PC-9 (cell line): ENCODE results near the gene LRRTM3. TPM values are rescaled to one million over a fixed set of nuclear protein-coding genes. Genes with fewer than 3 reads are reported as not detected.

Source experiments
- BruUV-seq: library from RNA; stranded (reverse); fragments of 400-500 nt; replicated peaks from 2 replicates; lab custom pipeline; 2021; lab: Mats Ljungman, UMichigan
- CTCF ChIA-PET: fragments of 300-600 bp; sonication (Branson Sonifier 250); formaldehyde crosslinking; loops from one replicate; lab custom pipeline; 2022; ENCODE audit warnings: antibody characterized with exemption; lab: Charles Lee
- POLR2A ChIA-PET: fragments of 300-600 bp; sonication (Branson Sonifier 250); formaldehyde crosslinking; loops from one replicate; lab custom pipeline; 2022; ENCODE audit warnings: antibody characterized with exemption; ENCODE audit not compliant: unreplicated experiment; lab: Charles Lee
- DNase-seq, 2 experiments: peaks; one replicate each; pipeline versions ENCODE4 v3.0.0 to v3.0.0-alpha.2; 2015 to 2022; ENCODE audit warnings: mixed read lengths in 1 of 2
- H2AFZ ChIP-seq: fragments of 200-600 bp; sonication (generic); 2 replicates; pipeline ENCODE4 v1.8.1; 2017; ENCODE audit warnings: antibody characterized with exemption
- H3F3A ChIP-seq: fragments of 200-600 bp; sonication (generic); 2 replicates; pipeline ENCODE4 v1.8.1; 2017; ENCODE audit warnings: antibody characterized with exemption, mild to moderate bottlenecking, low read depth; ENCODE audit not compliant: insufficient read depth
- H3K27ac ChIP-seq: fragments of 200-600 bp; sonication (generic); 2 replicates; pipeline ENCODE4 v1.6.1; 2016; ENCODE audit warnings: mixed run types
- H3K27me3 ChIP-seq: fragments of 200-600 bp; sonication (generic); 2 replicates; pipeline ENCODE4 v1.6.1; 2016; ENCODE audit warnings: low read depth, mixed run types; ENCODE audit not compliant: insufficient read depth
- H3K36me3 ChIP-seq: fragments of 200-600 bp; sonication (generic); 2 replicates; pipeline ENCODE4 v1.6.1; 2016; ENCODE audit warnings: low read depth, mixed run types
- H3K4me1 ChIP-seq: fragments of 200-600 bp; sonication (generic); replicated peaks from 2 replicates; pipeline ENCODE4 v1.6.1; 2016; ENCODE audit warnings: mixed run types; ENCODE audit not compliant: insufficient read depth
- H3K4me2 ChIP-seq: fragments of 200-600 bp; sonication (generic); 2 replicates; pipeline ENCODE4 v1.6.1; 2017; ENCODE audit warnings: mixed run types
- H3K4me3 ChIP-seq: fragments of 200-600 bp; sonication (generic); 2 replicates; pipeline ENCODE4 v1.6.1; 2016; ENCODE audit warnings: mixed run types
- H3K79me2 ChIP-seq: fragments of 200-600 bp; sonication (generic); 2 replicates; pipeline ENCODE4 v1.6.1; 2017; ENCODE audit warnings: low read depth, mixed run types
- H3K9me2 ChIP-seq: fragments of 200-600 bp; sonication (generic); 2 replicates; pipeline ENCODE4 v1.8.1; 2017; ENCODE audit warnings: mild to moderate bottlenecking; ENCODE audit not compliant: insufficient read depth
- H3K9me3 ChIP-seq: fragments of 200-600 bp; sonication (generic); 2 replicates; pipeline ENCODE4 v1.8.1; 2016; ENCODE audit warnings: low read depth; ENCODE audit not compliant: insufficient read depth
- H4K20me1 ChIP-seq: fragments of 200-600 bp; sonication (generic); 2 replicates; pipeline ENCODE4 v1.8.1; 2017; ENCODE audit not compliant: insufficient read depth
- EZH2 ChIP-seq: fragments of 200-600 bp; sonication (generic); IDR thresholded peaks from 2 replicates; pipeline ENCODE4 v1.8.0; 2017; ENCODE audit warnings: antibody characterized with exemption, low read depth
- intact Hi-C: fragments of 100-400 bp; cut with micrococcal nuclease; formaldehyde crosslinking; loops from one replicate; pipeline ENCODE4 v1.10.0; 2022; ENCODE audit not compliant: unreplicated experiment
- total RNA-seq: library from RNA; stranded (reverse); gene quantifications from 2 replicates; pipeline ENCODE4 v1.2.3, GENCODE V29; 2021
- TF ChIP-seq, protein P1 (sequence below): fragments of 200-600 bp; sonication (generic); conservative IDR thresholded peaks from 2 replicates; pipeline ENCODE4 v1.6.1; 2017; ENCODE audit warnings: mixed run types, antibody characterized with exemption, mild to moderate bottlenecking, moderate library complexity

The LRRTM3 gene
- total RNA-seq, 1 experiment from 2014 or later = not detected

DNA sequence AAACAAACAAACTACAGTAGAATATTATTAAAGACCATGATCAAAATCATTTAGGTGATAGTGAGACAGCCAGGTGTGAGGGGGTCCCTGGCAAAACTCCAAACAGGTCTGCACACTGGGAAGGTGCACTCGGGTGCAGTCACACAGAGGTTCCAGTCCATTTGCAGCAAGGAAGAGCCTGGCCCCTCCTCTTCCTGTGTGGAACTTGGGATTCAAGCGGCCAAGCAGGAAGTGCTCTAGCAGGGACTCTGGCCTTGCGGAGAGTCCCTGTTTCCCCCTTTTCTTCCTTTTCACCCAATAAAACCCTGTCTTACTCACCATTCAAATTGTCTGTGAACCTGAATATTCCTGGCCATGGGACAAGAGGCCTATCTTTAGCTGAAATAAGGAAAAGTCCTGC, 181.8 kb downstream of the LRRTM3 start:
- Histone ChIP-seq H3F3A (no peaks in the 10 kb centered on the region), H3K9me2 (no peaks in the 10 kb centered on the region), H3K27ac (no peak overlapping the region), H3K79me2 (no peaks in the 10 kb centered on the region), H3K36me3 (no peaks in the 10 kb centered on the region), H3K4me3 (no peak overlapping the region), H3K4me1 (no peaks in the 10 kb centered on the region), H3K9me3 (no peaks in the 10 kb centered on the region; the same call in 1 of the 2 replicates), H4K20me1 (no peaks in the 10 kb centered on the region), H2AFZ (no peak overlapping the region), H3K4me2 (no peak overlapping the region), H3K27me3 (no peaks in the 10 kb centered on the region)
- intact Hi-C loops = no loop called here
- TF ChIP-seq EZH2 = no peak
- TF ChIP-seq, protein P1, sequence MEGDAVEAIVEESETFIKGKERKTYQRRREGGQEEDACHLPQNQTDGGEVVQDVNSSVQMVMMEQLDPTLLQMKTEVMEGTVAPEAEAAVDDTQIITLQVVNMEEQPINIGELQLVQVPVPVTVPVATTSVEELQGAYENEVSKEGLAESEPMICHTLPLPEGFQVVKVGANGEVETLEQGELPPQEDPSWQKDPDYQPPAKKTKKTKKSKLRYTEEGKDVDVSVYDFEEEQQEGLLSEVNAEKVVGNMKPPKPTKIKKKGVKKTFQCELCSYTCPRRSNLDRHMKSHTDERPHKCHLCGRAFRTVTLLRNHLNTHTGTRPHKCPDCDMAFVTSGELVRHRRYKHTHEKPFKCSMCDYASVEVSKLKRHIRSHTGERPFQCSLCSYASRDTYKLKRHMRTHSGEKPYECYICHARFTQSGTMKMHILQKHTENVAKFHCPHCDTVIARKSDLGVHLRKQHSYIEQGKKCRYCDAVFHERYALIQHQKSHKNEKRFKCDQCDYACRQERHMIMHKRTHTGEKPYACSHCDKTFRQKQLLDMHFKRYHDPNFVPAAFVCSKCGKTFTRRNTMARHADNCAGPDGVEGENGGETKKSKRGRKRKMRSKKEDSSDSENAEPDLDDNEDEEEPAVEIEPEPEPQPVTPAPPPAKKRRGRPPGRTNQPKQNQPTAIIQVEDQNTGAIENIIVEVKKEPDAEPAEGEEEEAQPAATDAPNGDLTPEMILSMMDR = no peak
- DNase-seq = no peak
- ChIA-PET POLR2A (interaction anchor here (0.8 kb wide), 1 partner anchor 383 kb away, joined by 7 read pairs; no protein-coding TSS in a partner anchor), CTCF (no interaction called here)
- BruUV-seq = no TSS peak

DNA sequence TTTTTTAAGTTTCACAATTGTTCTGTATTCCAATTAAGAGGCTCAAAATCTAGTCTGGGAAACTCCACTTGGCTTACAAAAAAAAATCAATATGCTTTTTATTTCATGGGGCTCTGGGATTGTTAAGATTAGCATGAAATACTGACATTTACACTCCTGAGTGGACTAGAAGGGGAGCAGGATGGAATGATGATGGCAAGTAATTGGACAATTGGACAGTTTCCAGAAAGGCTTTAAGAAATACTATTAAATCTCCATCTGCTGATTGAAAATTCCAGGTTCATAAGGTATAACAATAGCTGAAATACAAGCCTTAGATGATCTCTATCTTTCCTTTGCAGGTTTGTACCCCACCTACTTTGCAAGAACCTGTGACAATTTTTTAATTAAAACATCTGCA, 184.4 kb downstream of the LRRTM3 start:
- H3K27ac ChIP-seq = no peak overlapping the region
- ChIA-PET POLR2A (no interaction called here), CTCF (no interaction called here)
- H3K4me1 ChIP-seq = no peaks in the 10 kb centered on the region
- no peak for DNase-seq
- H3K79me2 ChIP-seq = no peaks in the 10 kb centered on the region
- intact Hi-C loops = no loop called here
- BruUV-seq = no TSS peak
- no peaks in the 10 kb centered on the region for H3K36me3 ChIP-seq
- H3F3A ChIP-seq = no peaks in the 10 kb centered on the region
- no peaks in the 10 kb centered on the region for H3K9me2 ChIP-seq
- no peaks in the 10 kb centered on the region for H3K27me3 ChIP-seq
- H4K20me1 ChIP-seq = no peaks in the 10 kb centered on the region
- H2AFZ ChIP-seq = no peak overlapping the region
- no peaks in the 10 kb centered on the region; the same call in 1 of the 2 replicates for H3K9me3 ChIP-seq
- TF ChIP-seq EZH2 = no peak
- TF ChIP-seq, protein P1 = no peak
- no peak overlapping the region for H3K4me3 ChIP-seq
- H3K4me2 ChIP-seq = no peak overlapping the region

DNA sequence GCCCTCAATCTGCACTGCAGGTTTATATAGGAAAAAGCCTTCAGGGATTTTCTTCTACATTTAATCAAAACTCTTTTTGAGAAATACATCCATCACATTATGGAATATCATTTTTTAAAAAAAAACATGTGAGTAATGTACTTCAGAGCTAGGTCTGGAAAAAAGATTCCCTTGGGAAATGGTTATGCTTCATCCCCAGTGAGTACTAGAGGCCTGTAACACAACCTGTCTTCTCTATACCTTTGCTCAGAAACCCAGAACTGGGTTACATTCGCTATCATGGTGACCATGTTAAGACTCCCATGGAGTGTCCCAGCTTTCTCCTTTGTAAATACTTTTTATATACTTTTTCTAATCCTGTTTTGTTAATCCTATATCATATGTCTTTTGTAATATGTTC, 186.9 kb downstream of the LRRTM3 start:
- POLR2A ChIA-PET = no interaction called here
- Histone ChIP-seq H3K4me2 (no peak overlapping the region), H3K9me3 (no peaks in the 10 kb centered on the region), H3K79me2 (no peaks in the 10 kb centered on the region), H3K4me1 (no peaks in the 10 kb centered on the region; the same call in 1 of the 2 replicates), H3F3A (no peaks in the 10 kb centered on the region), H2AFZ (no peak overlapping the region), H4K20me1 (no peaks in the 10 kb centered on the region), H3K4me3 (no peak overlapping the region), H3K27ac (no peak overlapping the region), H3K36me3 (no peaks in the 10 kb centered on the region), H3K27me3 (no peaks in the 10 kb centered on the region), H3K9me2 (no peaks in the 10 kb centered on the region)
- no peak for TF ChIP-seq EZH2
- TF ChIP-seq, protein P1 = no peak
- DNase-seq = no peak
- intact Hi-C loops = no loop called here
- BruUV-seq = no TSS peak
- CTCF ChIA-PET = no interaction called here
